Neural crest cell (in vitro differentiated cells): ENCODE measurements around the gene WDR48. TPM values are rescaled to one million over a fixed set of nuclear protein-coding genes. Genes with fewer than 3 reads are reported as not detected.

Experiments
- DNase-seq: peaks from one replicate; pipeline ENCODE4 v3.0.0; 2021; ENCODE audit warnings: low read depth, mixed read lengths, low spot score
- H3K27ac Mint-ChIP-seq: one replicate; pipeline ENCODE4 v1.8.0; 2021; ENCODE audit warnings: mild to moderate bottlenecking, mixed read lengths; ENCODE audit not compliant: unreplicated experiment
- H3K27me3 Mint-ChIP-seq: 2 replicates; pipeline ENCODE4 v1.8.0; 2021; ENCODE audit warnings: low read depth, mild to moderate bottlenecking, mixed read lengths
- H3K36me3 Mint-ChIP-seq: 2 replicates; pipeline ENCODE4 v1.8.0; 2021; ENCODE audit warnings: low read depth, mild to moderate bottlenecking, mixed read lengths
- H3K4me1 Mint-ChIP-seq: 2 replicates; pipeline ENCODE4 v1.8.0; 2021; ENCODE audit warnings: mixed read lengths
- H3K4me3 Mint-ChIP-seq: one replicate; pipeline ENCODE4 v1.8.0; 2021; ENCODE audit warnings: mild to moderate bottlenecking, mixed read lengths
- H3K9me3 Mint-ChIP-seq: 2 replicates; pipeline ENCODE4 v1.8.0; 2021; ENCODE audit warnings: mixed read lengths
- total RNA-seq: library from RNA; stranded (reverse); gene quantifications from 2 replicates; pipeline ENCODE4 v1.2.1, GENCODE V29; 2021
- TF ChIP-seq, protein P1 (sequence below): fragments of 200-600 bp; sonication (generic); conservative IDR thresholded peaks from 2 replicates; pipeline ENCODE4 v1.5.0; 2021; ENCODE audit warnings: antibody characterized with exemption, mild to moderate bottlenecking

The WDR48 gene
- total RNA-seq, 1 donor from 2014 or later = 44.7 TPM

DNA sequence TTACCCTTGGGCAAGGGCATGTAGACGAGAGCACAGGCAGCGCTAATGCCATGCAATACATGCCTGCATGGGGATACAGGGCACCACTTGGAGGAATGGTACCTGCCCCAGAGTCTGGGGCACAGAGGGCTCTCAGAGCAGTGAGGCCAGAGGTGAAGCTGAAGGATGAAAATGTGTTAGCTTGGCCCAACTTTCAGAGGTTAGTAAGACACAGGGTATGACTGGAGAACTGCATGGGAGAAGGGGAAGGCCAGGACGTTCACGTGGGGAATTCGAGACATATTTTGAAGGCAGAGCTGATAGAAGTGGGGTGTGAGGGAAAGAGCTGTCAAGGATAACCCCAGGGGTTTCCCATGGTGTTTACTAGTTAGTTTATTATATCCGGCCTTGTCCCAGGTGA, 82.0 kb downstream of the WDR48 start:
- Mint-ChIP-seq H3K27me3 (no peaks in the 10 kb centered on the region), H3K36me3 (no peaks in the 10 kb centered on the region), H3K9me3 (no peaks in the 10 kb centered on the region), H3K4me3 (no peak overlapping the region), H3K27ac (no peak overlapping the region), H3K4me1 (peaks cover 8% of the 10 kb centered on the region)
- TF ChIP-seq, protein P1, sequence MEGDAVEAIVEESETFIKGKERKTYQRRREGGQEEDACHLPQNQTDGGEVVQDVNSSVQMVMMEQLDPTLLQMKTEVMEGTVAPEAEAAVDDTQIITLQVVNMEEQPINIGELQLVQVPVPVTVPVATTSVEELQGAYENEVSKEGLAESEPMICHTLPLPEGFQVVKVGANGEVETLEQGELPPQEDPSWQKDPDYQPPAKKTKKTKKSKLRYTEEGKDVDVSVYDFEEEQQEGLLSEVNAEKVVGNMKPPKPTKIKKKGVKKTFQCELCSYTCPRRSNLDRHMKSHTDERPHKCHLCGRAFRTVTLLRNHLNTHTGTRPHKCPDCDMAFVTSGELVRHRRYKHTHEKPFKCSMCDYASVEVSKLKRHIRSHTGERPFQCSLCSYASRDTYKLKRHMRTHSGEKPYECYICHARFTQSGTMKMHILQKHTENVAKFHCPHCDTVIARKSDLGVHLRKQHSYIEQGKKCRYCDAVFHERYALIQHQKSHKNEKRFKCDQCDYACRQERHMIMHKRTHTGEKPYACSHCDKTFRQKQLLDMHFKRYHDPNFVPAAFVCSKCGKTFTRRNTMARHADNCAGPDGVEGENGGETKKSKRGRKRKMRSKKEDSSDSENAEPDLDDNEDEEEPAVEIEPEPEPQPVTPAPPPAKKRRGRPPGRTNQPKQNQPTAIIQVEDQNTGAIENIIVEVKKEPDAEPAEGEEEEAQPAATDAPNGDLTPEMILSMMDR = no peak
- no peak for DNase-seq

DNA sequence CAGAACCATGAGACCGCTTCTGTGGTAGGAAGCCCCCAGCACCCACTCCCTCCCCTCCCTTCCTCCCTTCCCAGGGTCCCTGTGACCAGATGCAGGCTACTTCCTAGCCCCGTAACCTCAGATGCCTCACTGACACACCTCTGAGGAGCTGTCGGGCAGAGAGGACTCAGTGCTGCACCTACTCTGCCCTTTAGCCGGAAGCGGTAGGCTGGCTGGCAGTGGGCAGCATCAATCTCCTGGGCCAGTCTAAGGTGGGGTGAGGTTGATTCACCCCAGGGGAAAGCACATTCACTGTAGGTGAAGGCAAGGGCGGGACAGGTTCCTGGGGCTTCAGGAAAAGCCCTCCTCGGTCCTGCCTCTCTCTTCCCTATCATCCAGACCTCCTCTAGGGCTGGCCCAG, 82.5 kb downstream of the WDR48 start:
- no peaks in the 10 kb centered on the region for H3K36me3 Mint-ChIP-seq
- H3K27ac Mint-ChIP-seq = no peak overlapping the region
- no peak for DNase-seq
- TF ChIP-seq, protein P1 = no peak
- no peaks in the 10 kb centered on the region for H3K27me3 Mint-ChIP-seq
- H3K4me3 Mint-ChIP-seq = no peak overlapping the region
- no peaks in the 10 kb centered on the region for H3K9me3 Mint-ChIP-seq
- peaks cover 8% of the 10 kb centered on the region for H3K4me1 Mint-ChIP-seq

DNA sequence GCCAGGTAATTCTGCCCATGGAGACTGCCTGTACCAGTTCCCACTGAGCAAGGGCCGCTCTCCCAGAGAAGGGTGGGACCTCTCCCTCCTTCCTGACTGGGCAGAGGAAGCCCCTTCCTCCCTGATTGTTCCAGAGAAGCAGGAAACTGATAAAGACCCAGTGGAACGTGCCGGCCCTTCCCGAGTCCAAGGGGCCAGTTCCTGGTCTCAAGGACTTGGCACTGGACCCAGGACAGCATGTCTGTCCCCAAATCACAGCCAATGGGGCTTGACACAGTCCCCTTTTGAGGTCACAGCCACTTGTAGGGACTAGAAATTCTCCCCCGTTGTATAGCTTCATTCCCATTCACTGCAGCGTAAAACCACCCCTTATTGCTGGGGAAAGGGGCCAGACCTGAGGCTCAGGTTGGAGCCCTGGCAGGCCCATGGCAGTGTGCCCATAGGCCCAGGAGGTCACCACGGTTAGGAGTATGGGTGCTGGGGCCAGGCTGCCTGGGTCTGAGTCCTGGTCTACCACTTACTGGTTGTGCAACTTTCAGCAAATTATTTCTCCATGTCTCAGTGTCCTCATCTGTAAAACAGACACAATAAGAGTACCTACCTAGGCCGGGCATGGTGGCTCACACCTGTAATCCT, 83.5 kb downstream of the WDR48 start:
- Mint-ChIP-seq H3K4me3 (no peak overlapping the region), H3K9me3 (no peaks in the 10 kb centered on the region), H3K27ac (no peak overlapping the region), H3K27me3 (no peaks in the 10 kb centered on the region), H3K36me3 (no peaks in the 10 kb centered on the region), H3K4me1 (peaks cover 8% of the 10 kb centered on the region)
- no peak for DNase-seq
- TF ChIP-seq, protein P1 = no peak

DNA sequence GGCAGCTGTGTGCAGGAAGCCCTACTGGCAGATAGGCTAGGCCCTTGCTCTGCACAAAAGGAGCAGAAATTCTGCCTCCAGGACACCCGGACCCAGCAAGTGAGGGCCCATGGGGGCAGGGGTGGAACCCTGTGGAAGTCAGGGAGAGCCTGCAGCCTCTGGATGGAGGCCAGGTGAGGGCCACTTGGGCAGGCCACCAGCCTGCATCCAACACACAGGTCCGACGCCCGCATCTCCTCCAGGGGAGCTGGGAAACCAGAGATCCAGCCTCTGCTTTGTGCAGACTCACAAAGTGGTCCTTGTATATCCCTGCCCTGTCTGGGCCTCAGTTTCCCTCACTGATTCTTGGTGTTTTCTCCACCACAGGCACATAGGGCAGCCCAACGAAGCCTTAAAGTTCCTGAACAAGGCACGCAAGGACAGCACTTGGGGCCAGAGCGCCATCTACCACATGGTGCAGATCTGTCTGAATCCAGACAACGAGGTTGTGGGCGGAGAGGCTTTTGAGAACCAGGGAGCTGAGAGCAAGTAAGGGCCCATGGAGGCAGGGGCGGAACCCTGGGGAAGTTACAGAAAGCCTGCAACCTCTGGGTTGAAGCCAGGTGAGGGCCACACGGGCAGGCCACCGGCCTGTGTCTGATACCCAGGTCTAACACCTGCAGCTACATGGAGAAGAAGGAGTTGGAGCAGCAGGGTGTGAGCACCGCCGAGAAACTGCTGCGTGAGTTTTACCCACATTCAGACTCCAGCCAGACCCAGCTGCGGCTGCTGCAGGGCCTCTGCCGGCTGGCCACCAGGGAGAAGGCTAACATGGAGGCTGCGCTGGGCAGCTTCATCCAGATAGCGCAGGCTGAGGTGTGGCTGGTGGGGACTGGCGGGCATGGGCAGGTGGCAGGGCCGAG, 85.0 kb downstream of the WDR48 start:
- DNase-seq = no peak
- TF ChIP-seq, protein P1 = no peak
- Mint-ChIP-seq H3K9me3 (no peaks in the 10 kb centered on the region), H3K27ac (no peak overlapping the region), H3K4me1 (peaks cover 3% of the 10 kb centered on the region), H3K36me3 (no peaks in the 10 kb centered on the region), H3K4me3 (no peak overlapping the region), H3K27me3 (no peaks in the 10 kb centered on the region)

DNA sequence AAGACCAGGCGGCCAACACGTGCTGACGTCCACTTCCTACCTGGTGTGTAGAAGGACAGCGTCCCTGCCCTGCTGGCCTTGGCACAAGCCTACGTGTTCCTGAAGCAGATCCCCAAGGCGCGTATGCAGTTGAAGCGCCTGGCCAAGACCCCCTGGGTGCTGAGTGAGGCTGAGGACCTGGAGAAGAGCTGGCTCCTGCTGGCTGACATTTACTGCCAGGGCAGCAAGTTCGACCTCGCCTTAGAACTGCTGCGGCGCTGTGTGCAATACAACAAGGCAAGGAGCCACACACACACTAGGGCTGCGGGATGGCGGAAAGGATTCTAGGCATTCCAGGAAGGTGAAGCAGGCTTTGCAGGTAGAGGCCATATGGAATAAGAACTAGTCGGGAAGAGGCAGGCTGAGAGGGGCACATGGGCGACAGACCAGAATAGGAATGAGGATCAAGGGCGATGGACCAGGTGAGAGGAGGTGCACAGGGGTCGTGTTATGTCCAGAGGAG, 85.7 kb downstream of the WDR48 start:
- H3K4me1 Mint-ChIP-seq = peaks cover 4% of the 10 kb centered on the region
- H3K27ac Mint-ChIP-seq = no peak overlapping the region

More for the DNA sequence above, 85.7 kb downstream of the WDR48 start:
- no peaks in the 10 kb centered on the region for H3K36me3 Mint-ChIP-seq
- no peaks in the 10 kb centered on the region for H3K27me3 Mint-ChIP-seq
- TF ChIP-seq, protein P1 = no peak
- DNase-seq = no peak
- no peaks in the 10 kb centered on the region for H3K9me3 Mint-ChIP-seq
- no peak overlapping the region for H3K4me3 Mint-ChIP-seq
